Osteoblast (primary cell): ENCODE measurements around the gene DUS3L. TPM values are rescaled to one million over a fixed set of nuclear protein-coding genes. Genes with fewer than 3 reads are reported as not detected.

Experiments used
- DNase-seq: peaks from one replicate; pipeline ENCODE4 v3.0.0; 2011; ENCODE audit warnings: low spot score, mixed read lengths; ENCODE audit not compliant: insufficient read length; ENCODE audit errors: missing footprints
- H2AFZ ChIP-seq: 2 replicates; pipeline ENCODE4 v1.6.0; 2011; ENCODE audit warnings: mild to moderate bottlenecking, low read length
- H3K27ac ChIP-seq: 2 replicates; pipeline ENCODE4 v1.5.1; 2011; ENCODE audit warnings: mild to moderate bottlenecking, low read depth, low read length, moderate library complexity
- H3K27me3 ChIP-seq: 2 replicates; pipeline ENCODE4 v1.6.0; 2012; ENCODE audit warnings: mild to moderate bottlenecking, control low read depth, inconsistent platforms, low read length, moderate library complexity; ENCODE audit not compliant: insufficient read depth
- H3K36me3 ChIP-seq: 2 replicates; pipeline ENCODE4 v1.5.1; 2011; ENCODE audit warnings: mild to moderate bottlenecking, low read length, control low read depth, moderate library complexity; ENCODE audit not compliant: insufficient read depth
- H3K4me1 ChIP-seq: 2 replicates; pipeline ENCODE4 v1.5.1; 2011; ENCODE audit warnings: mild to moderate bottlenecking, low read length, control low read depth, moderate library complexity; ENCODE audit not compliant: insufficient read depth
- H3K4me2 ChIP-seq: 2 replicates; pipeline ENCODE4 v1.6.0; 2011; ENCODE audit warnings: mild to moderate bottlenecking, low read length; ENCODE audit not compliant: insufficient read depth
- H3K4me3 ChIP-seq: fragments of 200-600 bp; sonication (generic); 3 replicates; pipeline ENCODE4 v1.5.1; 2012; ENCODE audit warnings: mild to moderate bottlenecking, low read length, inconsistent platforms; ENCODE audit not compliant: insufficient read depth
- H3K79me2 ChIP-seq: 2 replicates; pipeline ENCODE4 v1.6.0; 2012; ENCODE audit warnings: mild to moderate bottlenecking, low read length, control low read depth, inconsistent platforms; ENCODE audit not compliant: insufficient read depth
- H3K9me3 ChIP-seq: 2 replicates; pipeline ENCODE4 v1.5.1; 2011; ENCODE audit warnings: low read depth, low read length, control low read depth
- H4K20me1 ChIP-seq: 2 replicates; pipeline ENCODE4 v1.6.0; 2012; ENCODE audit warnings: mild to moderate bottlenecking, low read length, control low read depth; ENCODE audit not compliant: insufficient read depth
- total RNA-seq: library from RNA; depleted of rRNA; stranded (reverse); fragments of >200 nt; gene quantifications from 2 replicates; pipeline ENCODE4 v1.2.3, GENCODE V29; 2012
- TF ChIP-seq, protein P1 (sequence below): IDR thresholded peaks from 2 replicates; pipeline ENCODE4 v1.5.1; 2011; ENCODE audit warnings: mild to moderate bottlenecking, low read depth, low read length, moderate library complexity; ENCODE audit errors: extremely low read depth

Gene DUS3L
- total RNA-seq, 1 donor: 30.0 TPM

DNA sequence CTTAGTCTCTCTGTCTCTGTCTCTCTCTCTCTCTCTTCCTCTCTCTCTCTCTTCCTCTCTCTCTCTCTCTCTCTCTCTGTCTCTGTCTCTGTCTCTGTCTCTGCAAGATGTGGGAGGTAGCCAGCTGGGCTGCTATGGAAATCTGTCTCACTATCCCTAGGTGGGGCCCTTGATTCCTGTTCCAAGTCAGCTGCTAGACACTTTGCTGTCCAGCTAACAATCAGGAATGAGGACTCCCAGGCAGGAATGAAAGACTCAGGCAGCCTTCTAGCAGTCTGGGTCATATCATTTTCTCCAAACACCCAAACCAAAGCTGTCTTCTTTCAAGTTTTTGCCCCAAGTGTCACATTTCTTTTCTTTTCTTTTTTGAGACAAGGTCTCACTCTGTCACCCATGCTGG lies 47.3 kb downstream of the DUS3L start:
- no peak overlapping the region for H3K4me2 ChIP-seq
- DNase-seq: peak; percentile 48
- TF ChIP-seq, protein P1, sequence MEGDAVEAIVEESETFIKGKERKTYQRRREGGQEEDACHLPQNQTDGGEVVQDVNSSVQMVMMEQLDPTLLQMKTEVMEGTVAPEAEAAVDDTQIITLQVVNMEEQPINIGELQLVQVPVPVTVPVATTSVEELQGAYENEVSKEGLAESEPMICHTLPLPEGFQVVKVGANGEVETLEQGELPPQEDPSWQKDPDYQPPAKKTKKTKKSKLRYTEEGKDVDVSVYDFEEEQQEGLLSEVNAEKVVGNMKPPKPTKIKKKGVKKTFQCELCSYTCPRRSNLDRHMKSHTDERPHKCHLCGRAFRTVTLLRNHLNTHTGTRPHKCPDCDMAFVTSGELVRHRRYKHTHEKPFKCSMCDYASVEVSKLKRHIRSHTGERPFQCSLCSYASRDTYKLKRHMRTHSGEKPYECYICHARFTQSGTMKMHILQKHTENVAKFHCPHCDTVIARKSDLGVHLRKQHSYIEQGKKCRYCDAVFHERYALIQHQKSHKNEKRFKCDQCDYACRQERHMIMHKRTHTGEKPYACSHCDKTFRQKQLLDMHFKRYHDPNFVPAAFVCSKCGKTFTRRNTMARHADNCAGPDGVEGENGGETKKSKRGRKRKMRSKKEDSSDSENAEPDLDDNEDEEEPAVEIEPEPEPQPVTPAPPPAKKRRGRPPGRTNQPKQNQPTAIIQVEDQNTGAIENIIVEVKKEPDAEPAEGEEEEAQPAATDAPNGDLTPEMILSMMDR: no peak
- no peak overlapping the region for H3K4me3 ChIP-seq
- H3K27ac ChIP-seq: no peak overlapping the region
- no peaks in the 10 kb centered on the region for H3K36me3 ChIP-seq
- H3K27me3 ChIP-seq: no peaks in the 10 kb centered on the region
- H2AFZ ChIP-seq: no peak overlapping the region
- H4K20me1 ChIP-seq: no peaks in the 10 kb centered on the region
- no peaks in the 10 kb centered on the region for H3K9me3 ChIP-seq
- H3K79me2 ChIP-seq: no peaks in the 10 kb centered on the region
- H3K4me1 ChIP-seq: no peaks in the 10 kb centered on the region

DNA sequence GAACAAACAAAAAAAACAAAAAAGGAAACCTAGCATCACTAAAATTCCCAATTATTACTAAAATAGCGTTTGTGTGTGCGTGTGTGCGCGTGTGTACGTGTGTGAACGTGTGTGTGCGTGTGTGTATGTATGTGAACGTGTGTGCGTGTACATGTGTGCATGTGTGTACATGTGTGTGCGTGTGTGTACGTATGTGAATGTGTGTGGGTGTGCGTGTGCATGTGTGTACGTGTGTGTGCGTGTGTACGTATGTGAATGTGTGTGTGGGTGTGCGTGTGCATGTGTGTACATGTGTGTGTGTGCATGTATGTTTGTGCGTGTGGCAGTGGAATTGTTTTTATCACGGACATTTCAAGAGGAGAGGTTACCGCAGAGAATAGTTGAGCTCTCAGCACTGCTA lies 48.9 kb downstream of the DUS3L start:
- H3K27me3 ChIP-seq: no peaks in the 10 kb centered on the region
- no peak overlapping the region for H3K27ac ChIP-seq
- no peaks in the 10 kb centered on the region for H3K36me3 ChIP-seq
- no peaks in the 10 kb centered on the region for H4K20me1 ChIP-seq
- H3K4me2 ChIP-seq: no peak overlapping the region
- DNase-seq: no peak
- TF ChIP-seq, protein P1: no peak
- H3K9me3 ChIP-seq: no peaks in the 10 kb centered on the region
- H3K4me3 ChIP-seq: no peak overlapping the region
- H3K4me1 ChIP-seq: no peaks in the 10 kb centered on the region
- no peaks in the 10 kb centered on the region for H3K79me2 ChIP-seq
- H2AFZ ChIP-seq: no peak overlapping the region

DNA sequence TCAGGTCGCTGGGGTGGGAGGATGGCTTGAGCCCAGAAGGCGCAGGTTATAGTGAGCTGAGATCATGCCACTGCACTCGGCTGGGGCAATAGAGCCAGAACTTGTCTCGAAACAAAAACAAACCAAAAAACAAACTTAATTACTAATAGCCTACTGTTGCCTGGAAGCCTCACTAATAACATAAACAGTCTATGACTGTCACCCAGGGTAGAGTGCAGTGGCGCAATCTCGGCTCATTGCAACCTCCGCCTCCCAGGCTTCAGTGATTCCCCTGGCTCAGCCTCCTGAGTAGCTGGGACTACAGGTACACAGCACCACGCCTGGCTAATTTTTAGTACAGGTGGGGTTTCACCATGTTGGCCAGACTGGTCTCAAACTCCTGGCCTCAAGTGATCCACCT lies 52.5 kb downstream of the DUS3L start:
- DNase-seq: no peak
- no peaks in the 10 kb centered on the region for H3K27me3 ChIP-seq
- TF ChIP-seq, protein P1: no peak

More for the DNA sequence above, 52.5 kb downstream of the DUS3L start:
- Histone ChIP-seq H3K4me2 (no peak overlapping the region), H3K4me3 (no peak overlapping the region), H3K9me3 (no peaks in the 10 kb centered on the region), H3K27ac (no peak overlapping the region), H2AFZ (no peak overlapping the region), H3K36me3 (no peaks in the 10 kb centered on the region), H3K79me2 (no peaks in the 10 kb centered on the region), H3K4me1 (no peaks in the 10 kb centered on the region), H4K20me1 (no peaks in the 10 kb centered on the region)

Other genes with a start within 250 kb of the DUS3L start
- under 0.01 and 0.36 TPM in 2 replicates for gene TINCR, start 223.2 kb downstream of the DUS3L start, total RNA-seq
- gene SAFB2, start 168.4 kb downstream of the DUS3L start, total RNA-seq: 38.0 and 43.0 TPM in 2 replicates
- 33.7 and 42.4 TPM in 2 replicates for gene SAFB, start 168.1 kb downstream of the DUS3L start, total RNA-seq
- 21.0 and 25.9 TPM in 2 replicates for gene MICOS13, start 110.6 kb downstream of the DUS3L start, total RNA-seq
- gene HSD11B1L, start 110.1 kb downstream of the DUS3L start, total RNA-seq: 12.1 and 14.8 TPM in 2 replicates
- gene RPL36, start 100.9 kb downstream of the DUS3L start, total RNA-seq: 228 and 257 TPM in 2 replicates
- gene LONP1, start 71.0 kb downstream of the DUS3L start, total RNA-seq: 130 and 163 TPM in 2 replicates
- gene CATSPERD, start 70.5 kb downstream of the DUS3L start, total RNA-seq: under 0.01 TPM in 2 replicates
- gene PRR22, start 6.4 kb downstream of the DUS3L start, total RNA-seq: 0.29 and 0.36 TPM in 2 replicates
- not detected in 2 replicates for gene NRTN, start 13.9 kb upstream of the DUS3L start, total RNA-seq
- gene FUT6, start 48.5 kb upstream of the DUS3L start, total RNA-seq: not detected in 2 replicates
- gene FUT3, start 60.3 kb upstream of the DUS3L start, total RNA-seq: not detected in 2 replicates
- not detected in 2 replicates for gene FUT5, start 79.4 kb upstream of the DUS3L start, total RNA-seq
- gene NDUFA11, start 112.6 kb upstream of the DUS3L start, total RNA-seq: 235 and 265 TPM in 2 replicates
- 12.3 and 12.7 TPM in 2 replicates for gene VMAC, start 113.7 kb upstream of the DUS3L start, total RNA-seq
- 10.6 and 18.1 TPM in 2 replicates for gene CAPS, start 123.1 kb upstream of the DUS3L start, total RNA-seq
- 40.5 and 42.1 TPM in 2 replicates for gene RANBP3, start 187.0 kb upstream of the DUS3L start, total RNA-seq